ENCODE results near the gene RWDD4.

- TF ChIP-seq CTCF (IDR thresholded peaks at IDR 0.05; ENCODE audit: low read depth, low read length) (no peak), POLR2A (IDR thresholded peaks at IDR 0.05; ENCODE audit: extremely low read depth, insufficient read length) (no peak)
Measured at GRCh38 chr4:183698909-183699308, 39.9 kb upstream of the RWDD4 start.
